Measurements from ENCODE around the gene CAPN8.
"Not testable (repeated sequence)": the region's sequence is repeated elsewhere in the genome, so short reads cannot be mapped to it uniquely, and the experiment has no call there.

CAPN8 gene

GRCh38 chr1:223520200-223520599 is 145.3 kb downstream of the CAPN8 start:
- no peak for DNase-seq

- DNase-seq, result no peak
These were observed 146.4 kb downstream of the CAPN8 start for GRCh38 chr1:223519116-223519515.

- not testable (repeated sequence) for DNase-seq
These were observed 146.9 kb downstream of the CAPN8 start for GRCh38 chr1:223518553-223518952.

DNA sequence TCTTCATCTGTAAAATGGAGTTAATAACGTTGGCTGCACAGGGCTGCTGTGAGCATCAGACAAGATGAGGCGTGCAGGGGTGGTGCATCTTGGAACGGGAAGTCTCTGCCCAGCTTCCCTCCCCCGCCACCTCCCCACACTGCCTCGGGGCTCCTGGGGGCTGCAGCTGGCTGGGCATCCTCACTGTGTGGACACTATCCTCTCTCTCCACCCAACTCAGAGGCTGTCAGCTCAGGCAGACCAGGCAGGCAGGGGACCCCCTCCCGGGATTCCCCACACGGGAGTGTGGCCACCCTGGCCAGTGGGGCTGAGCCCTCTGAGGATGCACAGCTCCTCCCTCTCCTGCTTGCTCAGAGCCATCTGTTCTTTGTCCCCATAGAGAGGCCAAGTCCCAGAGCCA is 149.6 kb downstream of the CAPN8 start:
- no peak for DNase-seq

- DNase-seq, result peak; percentile 70
These were observed 150.1 kb downstream of the CAPN8 start for GRCh38 chr1:223515421-223515820.

GRCh38 chr1:223514644-223515043 is 150.9 kb downstream of the CAPN8 start:
- peak; percentile 2 for DNase-seq

- no peak for DNase-seq
These were observed 152.2 kb downstream of the CAPN8 start for GRCh38 chr1:223513309-223513708.

- DNase-seq, result no peak
These were observed 153.4 kb downstream of the CAPN8 start for GRCh38 chr1:223512057-223512456.

- DNase-seq, result no peak
These were observed 156.7 kb downstream of the CAPN8 start for GRCh38 chr1:223508796-223509195.

- no peak for DNase-seq
These were observed 160.8 kb downstream of the CAPN8 start for GRCh38 chr1:223504741-223505140.

GRCh38 chr1:223503348-223503747 is 162.2 kb downstream of the CAPN8 start:
- DNase-seq, result no peak

- DNase-seq, result no peak
These were observed 164.7 kb downstream of the CAPN8 start for GRCh38 chr1:223500560-223501425.

GRCh38 chr1:223496883-223497282 is 168.6 kb downstream of the CAPN8 start:
- no peak for DNase-seq

- no peak for DNase-seq
These were observed 170.4 kb downstream of the CAPN8 start for GRCh38 chr1:223494926-223495645.

DNA sequence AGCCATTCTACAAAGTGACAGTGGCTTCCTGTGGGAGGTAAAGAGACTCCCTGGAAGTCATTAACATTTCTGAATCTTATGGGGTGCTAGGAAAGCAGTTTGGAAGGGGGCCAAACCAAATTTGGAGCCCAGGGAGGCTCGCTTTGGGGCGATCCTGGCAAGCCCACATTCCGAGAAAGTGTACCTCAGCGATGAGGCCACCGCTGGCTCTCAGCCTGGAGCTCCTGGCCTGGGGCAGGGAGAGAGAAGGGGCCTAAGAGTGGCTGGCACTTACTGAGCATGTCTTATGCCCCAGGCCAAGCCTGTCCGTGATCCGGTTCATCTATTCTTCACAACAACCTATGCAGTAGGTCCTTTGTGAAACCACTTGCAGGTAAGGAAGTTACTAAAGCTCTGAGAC is 173.5 kb downstream of the CAPN8 start:
- DNase-seq, result no peak

All from CD4-positive, alpha-beta T cell treated with Interleukin-10 for 1 hour (primary cell).